ENCODE measurements around the gene OSGEP. TPM values are rescaled to one million over a fixed set of nuclear protein-coding genes. Genes with fewer than 3 reads are reported as not detected.

OSGEP gene
- total RNA-seq, 5 donors from 2014 or later (not counting 1 experiment from before 2014, with no cell fraction given) = 56.4 to 80.2 (median 61.5) TPM

GRCh38 chr14:20468764-20469241, 14.2 kb upstream of the OSGEP start:
- DNase-seq (no peak), ATAC-seq (replicated peaks in 1 of 4) (peak in 1 of 4 experiments; percentile 3)
- Histone ChIP-seq H3K27ac (ENCODE audit: low read length) (peak overlapping the region; percentile 59), H3K9me3 (no peaks in the 10 kb centered on the region), H3K36me3 (ENCODE audit: control insufficient read depth in 2 of 2, extremely low read depth in 1 of 2, insufficient read depth in 1 of 2, low read length in 1 of 2) (peaks cover 0 to 18% of the 10 kb centered on the region in 2 donors), H3K4me1 (ENCODE audit: control insufficient read depth in 1 of 2, extremely low read depth in 1 of 2, insufficient read depth in 2 of 2, low read length in 2 of 2) (peaks cover 19 to 30% of the 10 kb centered on the region in 2 experiments), H3K4me3 (ENCODE audit: control insufficient read depth in 1 of 2, extremely low read depth in 1 of 2, low read length in 1 of 2) (peak overlapping the region; percentile 74 to 86), H3K27me3 (replicated peaks in 1 of 2; ENCODE audit: control insufficient read depth in 2 of 2, extremely low read depth in 1 of 2, insufficient read depth in 2 of 2, low read length in 1 of 2) (no peaks in the 10 kb centered on the region)
- Mint-ChIP-seq H3K4me3 (peak overlapping the region; percentile 92 to 99 (median 97)), H3K27ac (peak overlapping the region; percentile 93 to 98), H3K27me3 (no peaks in the 10 kb centered on the region), H3K36me3 (peaks cover 24% of the 10 kb centered on the region), H3K9me3 (no peaks in the 10 kb centered on the region), H3K4me1 (peaks cover 36 to 46% (median 44%) of the 10 kb centered on the region in 3 donors)
- 2% methylated on average over 7 of the region's 16 CpGs for WGBS (ENCODE audit: insufficient coverage)
- POLR2A ChIA-PET = no interaction called here
- CTCF ChIA-PET = interaction anchor here in 1 of 2 donors (1.7 kb wide), 1 partner anchor 55 kb away, joined by 3 read pairs; the partner anchor contains the start of gene TEP1

- ChIA-PET CTCF (interaction anchor here (0.6 to 1.6 kb wide), 15 partner anchors 8 to 642 kb away, joined by 3 to 14 read pairs (median 4); partner anchors contain the start of genes PARP2 (in 1 of the 2) and PNP (in 1 of the 2)), POLR2A (interaction anchor here (0.6 to 1.6 kb wide), 13 partner anchors 8 to 530 kb away, joined by 3 to 21 read pairs (median 5); partner anchors contain the start of genes PARP2 (in 1 of the 2) and PNP (in 1 of the 2))
- H3K27me3 Mint-ChIP-seq = no peaks in the 10 kb centered on the region
- DNase-seq = peak; percentile 91 to 100 (median 98)
- peaks cover 27% of the 10 kb centered on the region for H3K36me3 Mint-ChIP-seq
- Histone ChIP-seq H3K4me3 (ENCODE audit: control insufficient read depth in 1 of 2, extremely low read depth in 1 of 2, low read length in 1 of 2) (peak within 1 kb of the TSS; percentile 68 to 76), H3K9me3 (no peaks in the 10 kb centered on the region), H3K36me3 (ENCODE audit: control insufficient read depth in 2 of 2, extremely low read depth in 1 of 2, insufficient read depth in 1 of 2, low read length in 1 of 2) (peaks cover 5 to 39% of the 10 kb centered on the region in 2 donors), H3K27ac (ENCODE audit: low read length) (peak within 1 kb of the TSS; percentile 90), H3K27me3 (replicated peaks in 1 of 2; ENCODE audit: control insufficient read depth in 2 of 2, extremely low read depth in 1 of 2, insufficient read depth in 2 of 2, low read length in 1 of 2) (no peaks in the 10 kb centered on the region), H3K4me1 (ENCODE audit: control insufficient read depth in 1 of 2, extremely low read depth in 1 of 2, insufficient read depth in 2 of 2, low read length in 2 of 2) (peaks cover 10 to 27% of the 10 kb centered on the region in 2 experiments)
- ATAC-seq (replicated peaks in 1 of 4) = peak; percentile 88 to 92 (median 90)
- no peaks in the 10 kb centered on the region for H3K9me3 Mint-ChIP-seq
- H3K4me1 Mint-ChIP-seq = peaks cover 24 to 40% (median 31%) of the 10 kb centered on the region in 3 donors
- peak within 1 kb of the TSS; percentile 94 for H3K27ac Mint-ChIP-seq
- peak within 1 kb of the TSS; percentile 84 to 92 (median 88) for H3K4me3 Mint-ChIP-seq
- under 1% methylated on average over 64 of the region's 67 CpGs for WGBS (ENCODE audit: insufficient coverage)
Measured at GRCh38 chr14:20461225-20462141, 6.9 kb upstream of the OSGEP start, which contains the start of gene PIP4P1. Gene PIP4P1, minus strand, starts transcription at chr14:20461434. Its CDS starts 109 bp downstream, at chr14:20461325.

- Mint-ChIP-seq H3K4me1 (peaks cover 24 to 40% (median 31%) of the 10 kb centered on the region in 3 donors), H3K27me3 (no peaks in the 10 kb centered on the region), H3K9me3 (no peaks in the 10 kb centered on the region), H3K27ac (peak overlapping the region; percentile 94), H3K4me3 (peak overlapping the region; percentile 84 to 92 (median 88)), H3K36me3 (peaks cover 27% of the 10 kb centered on the region)
- ChIA-PET CTCF (interaction anchor here in 1 of 2 donors (1.0 to 1.6 kb wide), 10 partner anchors 9 to 223 kb away, joined by 3 to 14 read pairs (median 6); partner anchors contain the start of genes PARP2 and PNP), POLR2A (interaction anchor here (0.6 to 1.6 kb wide), 9 partner anchors 8 to 117 kb away, joined by 3 to 21 read pairs (median 4); partner anchors contain the start of genes PARP2 (in 1 of the 2) and PNP (in 1 of the 2))
- Histone ChIP-seq H3K27ac (ENCODE audit: low read length) (peak overlapping the region; percentile 90), H3K4me1 (ENCODE audit: control insufficient read depth in 1 of 2, extremely low read depth in 1 of 2, insufficient read depth in 2 of 2, low read length in 2 of 2) (peaks cover 18 to 32% of the 10 kb centered on the region in 2 experiments), H3K9me3 (no peaks in the 10 kb centered on the region), H3K36me3 (ENCODE audit: control insufficient read depth in 2 of 2, extremely low read depth in 1 of 2, insufficient read depth in 1 of 2, low read length in 1 of 2) (peaks cover 7 to 43% of the 10 kb centered on the region in 2 donors), H3K27me3 (replicated peaks in 1 of 2; ENCODE audit: control insufficient read depth in 2 of 2, extremely low read depth in 1 of 2, insufficient read depth in 2 of 2, low read length in 1 of 2) (no peaks in the 10 kb centered on the region), H3K4me3 (ENCODE audit: control insufficient read depth in 1 of 2, extremely low read depth in 1 of 2, low read length in 1 of 2) (peak overlapping the region; percentile 68 to 76)
- ATAC-seq (replicated peaks in 1 of 4) = peak; percentile 13 to 26 (median 22)
- WGBS (ENCODE audit: insufficient coverage) = 4% methylated on average over 22 of the region's 32 CpGs
- DNase-seq = peak; percentile 29 to 82 (median 72)
Measured at GRCh38 chr14:20460458-20461224, 6.0 kb upstream of the OSGEP start.

GRCh38 chr14:20458031-20458789, 3.6 kb upstream of the OSGEP start:
- peak overlapping the region; percentile 52 to 65 for H3K27ac Mint-ChIP-seq
- no peak overlapping the region for H3K4me3 Mint-ChIP-seq
- CTCF ChIA-PET = no interaction called here

GRCh38 chr14:20456971-20457370, 2.4 kb upstream of the OSGEP start:
- 96% methylated on average over 12 of the region's 13 CpGs for WGBS (ENCODE audit: insufficient coverage)
- ATAC-seq (replicated peaks in 1 of 4) (no peak), DNase-seq (no peak)
- no peak overlapping the region for H3K4me3 Mint-ChIP-seq
- H3K36me3 Mint-ChIP-seq = peaks cover 33% of the 10 kb centered on the region
- peaks cover 27 to 38% of the 10 kb centered on the region in 2 experiments for H3K4me1 ChIP-seq (ENCODE audit: control insufficient read depth in 1 of 2, extremely low read depth in 1 of 2, insufficient read depth in 2 of 2, low read length in 2 of 2)
- H3K27ac ChIP-seq (ENCODE audit: low read length) = no peak overlapping the region
- H3K36me3 ChIP-seq (ENCODE audit: control insufficient read depth in 2 of 2, extremely low read depth in 1 of 2, insufficient read depth in 1 of 2, low read length in 1 of 2) = peaks cover 9 to 49% of the 10 kb centered on the region in 2 donors
- no peaks in the 10 kb centered on the region for H3K9me3 ChIP-seq
- H3K27me3 Mint-ChIP-seq = no peaks in the 10 kb centered on the region
- no peak overlapping the region for H3K27ac Mint-ChIP-seq
- CTCF ChIA-PET = interaction anchor here in 1 of 2 donors (0.6 kb wide), 1 partner anchor 129 kb away, joined by 4 read pairs; no protein-coding TSS in a partner anchor
- POLR2A ChIA-PET = interaction anchor here (1.0 to 3.2 kb wide), 2 partner anchors 13 kb away, joined by 3 to 13 read pairs; no protein-coding TSS in a partner anchor
- no peak overlapping the region for H3K4me3 ChIP-seq (ENCODE audit: control insufficient read depth in 1 of 2, extremely low read depth in 1 of 2, low read length in 1 of 2)
- H3K4me1 Mint-ChIP-seq = peaks cover 30 to 46% (median 36%) of the 10 kb centered on the region in 3 donors
- H3K27me3 ChIP-seq (replicated peaks in 1 of 2; ENCODE audit: control insufficient read depth in 2 of 2, extremely low read depth in 1 of 2, insufficient read depth in 2 of 2, low read length in 1 of 2) = no peaks in the 10 kb centered on the region
- H3K9me3 Mint-ChIP-seq = no peaks in the 10 kb centered on the region

More at GRCh38 chr14:20458031-20458789, 3.6 kb upstream of the OSGEP start:
- Mint-ChIP-seq H3K27me3 (no peaks in the 10 kb centered on the region), H3K4me1 (peaks cover 24 to 41% (median 31%) of the 10 kb centered on the region in 3 donors), H3K9me3 (no peaks in the 10 kb centered on the region), H3K36me3 (peaks cover 27% of the 10 kb centered on the region)
- Histone ChIP-seq H3K27me3 (replicated peaks in 1 of 2; ENCODE audit: control insufficient read depth in 2 of 2, extremely low read depth in 1 of 2, insufficient read depth in 2 of 2, low read length in 1 of 2) (no peaks in the 10 kb centered on the region), H3K36me3 (ENCODE audit: control insufficient read depth in 2 of 2, extremely low read depth in 1 of 2, insufficient read depth in 1 of 2, low read length in 1 of 2) (peaks cover 7 to 43% of the 10 kb centered on the region in 2 donors), H3K27ac (ENCODE audit: low read length) (no peak overlapping the region), H3K4me1 (ENCODE audit: control insufficient read depth in 1 of 2, extremely low read depth in 1 of 2, insufficient read depth in 2 of 2, low read length in 2 of 2) (peaks cover 28 to 43% of the 10 kb centered on the region in 2 experiments), H3K9me3 (no peaks in the 10 kb centered on the region), H3K4me3 (ENCODE audit: control insufficient read depth in 1 of 2, extremely low read depth in 1 of 2, low read length in 1 of 2) (no peak overlapping the region)
- DNase-seq (no peak), ATAC-seq (replicated peaks in 1 of 4) (no peak)
- POLR2A ChIA-PET = interaction anchor here in 1 of 2 donors (0.7 kb wide), 1 partner anchor 22 kb away, joined by 3 read pairs; no protein-coding TSS in a partner anchor
- WGBS (ENCODE audit: insufficient coverage) = 81% methylated on average over 5 of the region's 8 CpGs
